Rectal smooth muscle tissue (tissue), 1 donor: ENCODE data around the gene ME3.
A peak's percentile ranks its signal among the peaks of the same experiment; 100 is the strongest.

ENCODE experiments used
- H3K27ac ChIP-seq: one replicate; pipeline ENCODE4 v1.7.0; 2013; ENCODE audit warnings: low read depth, low read length, inconsistent platforms
- H3K27me3 ChIP-seq: one replicate; pipeline ENCODE4 v1.7.0; 2013; ENCODE audit warnings: low read length; ENCODE audit not compliant: control insufficient read depth, insufficient read depth
- H3K36me3 ChIP-seq: one replicate; pipeline ENCODE4 v1.7.0; 2013; ENCODE audit warnings: low read length; ENCODE audit not compliant: control insufficient read depth, insufficient read depth
- H3K4me1 ChIP-seq: one replicate; pipeline ENCODE4 v1.7.0; 2013; ENCODE audit warnings: low read length; ENCODE audit not compliant: control insufficient read depth, insufficient read depth
- H3K4me3 ChIP-seq: one replicate; pipeline ENCODE4 v1.7.0; 2013; ENCODE audit warnings: low read length
- H3K9ac ChIP-seq: one replicate; pipeline ENCODE4 v1.7.0; 2013; ENCODE audit warnings: low read length

ME3 gene

DNA sequence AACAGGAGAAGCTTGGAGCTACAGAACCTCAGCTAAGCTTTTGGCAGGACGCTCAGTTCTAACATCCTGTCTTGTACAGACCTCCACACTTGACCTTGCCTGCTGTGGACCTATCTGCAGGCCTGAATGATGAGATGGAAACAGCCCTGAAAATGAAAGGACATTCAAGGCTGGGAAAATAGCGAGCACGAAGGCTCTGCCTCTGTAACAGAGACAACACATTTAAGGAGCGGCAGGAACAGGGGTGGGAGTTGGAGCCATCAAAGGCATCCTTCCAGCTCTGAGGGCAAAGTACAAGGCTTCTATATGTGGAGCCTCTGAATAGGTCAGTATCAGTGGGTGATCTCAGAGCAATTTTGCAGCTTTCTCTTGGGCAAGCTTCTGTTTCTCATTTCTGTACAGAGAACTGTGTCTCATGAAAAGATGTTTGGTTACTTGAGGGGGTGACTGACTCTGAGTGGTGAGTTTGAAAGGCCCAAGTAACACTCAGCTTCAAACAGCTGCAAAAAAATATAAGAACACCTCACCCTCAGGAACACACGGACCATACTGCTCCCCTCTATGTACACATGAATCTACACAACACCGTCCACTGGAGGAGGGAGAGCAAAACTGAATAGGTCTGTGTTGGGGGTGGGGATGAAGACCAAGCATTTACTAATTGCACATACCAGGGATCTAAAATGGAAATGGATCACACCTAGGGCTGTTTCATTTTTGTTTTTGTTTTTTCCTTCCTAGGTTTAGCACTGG lies 196.1 kb downstream of the ME3 start:
- Histone ChIP-seq H3K36me3 (no peaks in the 10 kb centered on the region), H3K4me1 (no peaks in the 10 kb centered on the region), H3K27ac (no peak overlapping the region), H3K4me3 (peak overlapping the region; percentile 26), H3K9ac (no peak overlapping the region), H3K27me3 (no peaks in the 10 kb centered on the region)

DNA sequence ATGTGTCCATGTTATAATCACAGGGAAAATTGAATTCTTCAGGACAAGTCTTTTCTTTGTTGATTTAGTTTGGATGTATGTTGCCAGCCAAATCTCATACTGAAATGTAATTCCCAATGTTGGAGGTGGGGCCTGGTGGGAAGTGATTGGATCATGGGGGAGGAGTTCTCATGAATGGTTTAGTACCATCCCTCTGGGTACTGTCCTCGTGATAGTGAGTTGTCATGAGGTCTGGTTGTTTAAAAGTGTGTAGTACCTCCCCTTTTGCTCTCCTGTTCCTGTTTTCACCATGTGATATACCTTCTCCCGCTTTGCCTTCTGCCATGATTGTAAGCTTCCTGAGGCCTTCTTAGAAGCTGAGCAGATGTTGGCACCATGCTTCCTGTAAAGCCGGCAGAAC lies 197.4 kb downstream of the ME3 start:
- Histone ChIP-seq H3K27ac (no peak overlapping the region), H3K27me3 (no peaks in the 10 kb centered on the region), H3K9ac (no peak overlapping the region), H3K4me1 (no peaks in the 10 kb centered on the region), H3K4me3 (no peak overlapping the region), H3K36me3 (no peaks in the 10 kb centered on the region)

DNA sequence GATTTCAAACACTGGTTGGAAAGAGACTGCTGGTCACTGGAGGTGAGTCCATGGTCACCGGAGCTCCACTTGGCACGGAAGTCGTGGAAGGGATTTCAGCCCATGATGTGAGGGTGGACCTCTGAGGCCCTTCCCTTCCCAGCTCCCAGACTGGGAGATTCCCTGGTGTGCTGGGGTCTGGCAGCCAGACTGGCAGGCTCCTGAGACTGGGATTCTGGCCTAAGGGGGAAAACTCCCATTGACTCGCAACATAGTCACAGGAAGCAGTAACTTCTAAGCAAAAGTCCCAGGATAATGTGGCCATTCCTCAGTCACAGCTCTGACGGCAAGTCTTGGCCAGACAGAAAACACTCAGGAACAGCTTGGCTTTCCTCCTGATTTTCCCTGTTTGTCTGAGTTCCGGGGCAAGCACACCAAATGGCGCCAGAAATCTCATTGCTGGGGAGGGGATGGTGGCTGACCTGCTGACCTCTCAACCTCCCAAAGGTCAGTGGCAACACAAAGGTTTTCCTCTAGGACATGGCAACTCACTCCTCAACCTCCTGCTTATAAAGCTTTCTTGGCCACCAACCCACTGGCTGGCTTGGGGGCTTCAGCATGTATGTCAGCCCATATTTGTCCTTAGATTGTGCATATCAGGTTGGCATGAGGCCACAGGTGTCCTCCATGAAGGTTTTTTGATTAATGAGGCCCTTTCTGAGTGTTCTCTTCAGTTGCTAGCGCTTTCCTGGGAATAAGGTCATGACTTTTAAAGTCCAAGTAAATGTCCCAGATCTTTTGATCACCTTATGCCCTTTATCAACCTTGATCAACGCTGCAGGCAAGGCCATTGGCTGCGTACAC lies 198.2 kb downstream of the ME3 start:
- no peak overlapping the region for H3K9ac ChIP-seq
- H3K4me1 ChIP-seq, result no peaks in the 10 kb centered on the region
- no peaks in the 10 kb centered on the region for H3K36me3 ChIP-seq
- no peak overlapping the region for H3K4me3 ChIP-seq
- no peak overlapping the region for H3K27ac ChIP-seq
- no peaks in the 10 kb centered on the region for H3K27me3 ChIP-seq

DNA sequence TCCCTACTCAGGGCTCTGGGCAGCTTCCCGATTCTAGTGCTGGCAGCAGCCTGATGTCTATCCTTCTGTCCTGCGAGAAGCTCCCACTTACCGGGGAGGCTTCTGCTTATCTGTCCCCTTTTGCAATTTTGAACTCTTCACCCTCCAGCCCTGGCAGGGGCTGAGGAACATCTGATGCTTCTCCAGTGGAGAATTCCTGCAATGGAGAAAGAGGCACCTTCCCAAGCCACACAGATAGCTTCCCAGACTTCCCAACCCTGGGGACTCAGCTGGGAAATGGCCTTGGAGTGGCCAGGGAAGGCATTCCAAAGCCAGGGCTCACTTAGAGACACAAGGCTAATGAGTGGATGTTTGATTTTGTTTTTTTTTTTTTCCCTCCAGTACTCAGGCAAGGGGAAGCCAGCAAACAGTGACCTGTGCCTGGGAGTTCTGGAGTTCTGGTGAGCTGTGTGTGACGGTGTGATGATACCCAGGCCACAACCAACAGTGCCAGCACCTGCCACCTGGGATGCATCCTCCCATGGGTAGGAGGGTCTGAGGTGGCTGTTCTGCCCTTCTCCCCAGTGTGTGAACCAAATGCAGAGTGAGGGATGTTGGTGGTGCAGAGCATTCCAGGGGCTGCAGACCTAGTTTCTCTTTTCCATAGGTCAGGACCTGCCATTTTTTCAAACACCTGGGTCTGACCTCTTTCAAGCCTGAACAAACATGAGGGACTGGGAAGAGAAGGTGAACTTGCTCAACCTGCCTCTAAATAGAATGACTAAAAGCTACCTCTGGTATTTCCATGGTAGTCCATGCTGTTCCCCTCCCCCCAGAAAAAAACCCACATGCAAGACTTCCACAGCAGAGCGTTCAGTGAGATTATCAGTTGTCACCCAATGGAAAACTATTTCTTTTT lies 202.7 kb downstream of the ME3 start:
- Histone ChIP-seq H3K4me3 (no peak overlapping the region), H3K27me3 (no peaks in the 10 kb centered on the region), H3K9ac (no peak overlapping the region), H3K4me1 (no peaks in the 10 kb centered on the region), H3K36me3 (no peaks in the 10 kb centered on the region), H3K27ac (no peak overlapping the region)

DNA sequence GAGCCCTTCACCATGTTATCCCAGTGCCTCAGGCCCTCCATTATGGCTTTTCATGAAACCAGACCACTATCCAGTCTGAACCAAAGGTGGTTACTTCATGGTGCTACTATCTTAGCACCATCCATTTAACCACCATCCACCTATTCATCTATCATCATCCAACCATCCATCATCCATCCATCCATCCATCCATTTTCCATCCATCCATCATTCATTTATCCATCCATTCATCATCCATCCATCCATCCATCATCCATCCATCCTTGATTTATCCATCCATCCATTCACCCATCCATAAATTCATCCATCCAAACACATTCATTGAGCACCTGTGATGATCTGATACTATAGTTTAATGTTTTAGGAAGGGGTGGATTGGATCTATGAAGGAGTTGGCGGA lies 204.2 kb downstream of the ME3 start:
- Histone ChIP-seq H3K9ac (no peak overlapping the region), H3K27me3 (no peaks in the 10 kb centered on the region), H3K27ac (no peak overlapping the region), H3K4me3 (no peak overlapping the region), H3K4me1 (no peaks in the 10 kb centered on the region), H3K36me3 (no peaks in the 10 kb centered on the region)

DNA sequence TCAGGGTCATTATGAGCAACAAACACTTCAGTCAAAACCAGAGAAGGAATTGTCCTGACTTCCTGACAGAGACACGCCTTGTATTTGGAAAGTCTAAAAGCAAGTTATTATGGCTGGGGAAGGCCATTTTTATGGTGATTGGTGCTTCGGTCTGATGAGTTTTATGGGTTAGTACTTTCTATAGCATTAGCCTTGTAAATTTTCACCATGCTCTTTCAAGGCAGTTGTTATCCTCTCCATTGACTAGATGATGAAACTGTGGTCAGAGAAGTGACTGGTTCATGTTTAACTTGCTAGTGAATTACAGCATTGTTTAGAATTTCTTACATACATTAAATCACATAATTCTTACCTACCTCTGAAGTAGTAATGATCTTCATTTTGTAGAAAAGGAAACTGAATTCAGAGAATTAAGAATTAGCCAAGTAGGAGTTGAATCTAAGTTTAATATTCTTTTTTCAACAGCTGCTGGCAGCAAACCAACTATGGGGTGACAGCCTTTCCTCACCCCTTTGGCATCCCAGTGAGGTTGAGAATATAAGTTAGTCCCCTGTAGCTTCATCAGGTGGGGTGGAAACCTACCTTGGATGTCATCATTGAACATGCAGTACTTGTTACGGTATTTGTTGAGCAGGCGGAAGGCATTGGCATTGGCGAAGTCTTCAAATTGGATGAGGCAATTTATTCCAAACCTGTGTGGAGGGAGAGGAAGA lies 207.8 kb downstream of the ME3 start:
- Histone ChIP-seq H3K4me1 (peaks cover 8% of the 10 kb centered on the region), H3K27ac (no peak overlapping the region), H3K4me3 (no peak overlapping the region), H3K36me3 (no peaks in the 10 kb centered on the region), H3K27me3 (no peaks in the 10 kb centered on the region), H3K9ac (no peak overlapping the region)

DNA sequence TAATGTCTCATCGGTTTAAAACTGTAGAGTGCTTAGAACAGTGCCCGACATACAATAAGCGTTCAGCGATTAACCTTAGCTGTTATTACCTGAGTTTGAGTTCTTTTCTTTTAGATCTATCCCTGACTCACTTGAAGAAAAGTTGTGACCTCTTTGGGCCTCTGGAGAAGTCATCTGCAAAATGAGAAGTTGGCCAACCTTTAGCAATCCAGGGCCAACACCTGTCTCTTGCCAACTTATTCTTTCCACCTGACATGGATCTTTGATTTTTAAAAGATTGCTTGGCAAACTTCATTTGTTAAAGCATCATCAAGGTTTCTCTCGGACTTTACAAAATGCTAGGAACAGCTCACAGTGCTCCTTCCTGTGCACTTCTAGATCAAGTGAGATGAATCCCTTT lies 208.5 kb downstream of the ME3 start:
- Histone ChIP-seq H3K4me3 (no peak overlapping the region), H3K4me1 (peaks cover 12% of the 10 kb centered on the region), H3K36me3 (no peaks in the 10 kb centered on the region), H3K27me3 (no peaks in the 10 kb centered on the region), H3K9ac (no peak overlapping the region), H3K27ac (no peak overlapping the region)

DNA sequence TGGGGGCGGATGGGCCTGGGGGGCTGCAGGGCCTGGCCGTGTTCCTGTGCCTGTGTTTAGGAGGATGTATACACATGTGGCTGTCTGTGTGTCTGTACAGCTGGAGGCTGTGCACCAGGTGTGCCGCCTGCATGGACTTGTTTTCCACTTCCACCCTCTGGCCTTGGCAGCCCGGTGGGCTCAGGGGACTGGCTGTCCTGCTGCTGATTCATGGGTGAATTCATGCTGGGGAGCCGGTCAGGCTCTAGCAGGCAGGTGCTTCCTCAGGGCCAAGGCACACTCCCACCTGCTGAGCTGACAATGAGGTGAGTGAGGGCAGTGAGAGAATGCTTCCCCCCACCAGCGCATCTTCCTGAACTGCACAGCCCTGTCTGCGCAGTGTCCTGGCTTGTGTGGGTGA lies 209.3 kb downstream of the ME3 start:
- Histone ChIP-seq H3K4me1 (peaks cover 12% of the 10 kb centered on the region), H3K4me3 (no peak overlapping the region), H3K27me3 (no peaks in the 10 kb centered on the region), H3K9ac (no peak overlapping the region), H3K27ac (no peak overlapping the region), H3K36me3 (no peaks in the 10 kb centered on the region)

DNA sequence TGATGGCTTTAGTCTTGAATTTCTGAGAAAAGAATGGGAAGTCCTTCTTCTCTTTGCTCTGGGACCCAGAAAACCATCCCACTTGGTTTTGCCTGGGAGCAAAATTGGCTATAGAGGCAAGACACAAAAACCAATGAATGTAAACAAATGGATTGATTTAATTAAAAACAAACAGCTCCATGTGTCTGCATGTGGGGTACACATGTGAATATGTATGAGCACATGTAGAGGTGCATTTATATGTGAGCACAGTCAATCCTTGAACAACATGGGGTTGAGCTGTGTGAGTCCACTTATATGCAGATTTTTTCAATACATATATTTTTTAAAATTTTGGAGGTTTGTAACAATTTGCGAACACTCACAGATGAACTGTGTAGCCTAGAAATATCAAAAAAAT lies 210.5 kb downstream of the ME3 start:
- H3K27ac ChIP-seq, result no peak overlapping the region
- no peak overlapping the region for H3K9ac ChIP-seq

DNA sequence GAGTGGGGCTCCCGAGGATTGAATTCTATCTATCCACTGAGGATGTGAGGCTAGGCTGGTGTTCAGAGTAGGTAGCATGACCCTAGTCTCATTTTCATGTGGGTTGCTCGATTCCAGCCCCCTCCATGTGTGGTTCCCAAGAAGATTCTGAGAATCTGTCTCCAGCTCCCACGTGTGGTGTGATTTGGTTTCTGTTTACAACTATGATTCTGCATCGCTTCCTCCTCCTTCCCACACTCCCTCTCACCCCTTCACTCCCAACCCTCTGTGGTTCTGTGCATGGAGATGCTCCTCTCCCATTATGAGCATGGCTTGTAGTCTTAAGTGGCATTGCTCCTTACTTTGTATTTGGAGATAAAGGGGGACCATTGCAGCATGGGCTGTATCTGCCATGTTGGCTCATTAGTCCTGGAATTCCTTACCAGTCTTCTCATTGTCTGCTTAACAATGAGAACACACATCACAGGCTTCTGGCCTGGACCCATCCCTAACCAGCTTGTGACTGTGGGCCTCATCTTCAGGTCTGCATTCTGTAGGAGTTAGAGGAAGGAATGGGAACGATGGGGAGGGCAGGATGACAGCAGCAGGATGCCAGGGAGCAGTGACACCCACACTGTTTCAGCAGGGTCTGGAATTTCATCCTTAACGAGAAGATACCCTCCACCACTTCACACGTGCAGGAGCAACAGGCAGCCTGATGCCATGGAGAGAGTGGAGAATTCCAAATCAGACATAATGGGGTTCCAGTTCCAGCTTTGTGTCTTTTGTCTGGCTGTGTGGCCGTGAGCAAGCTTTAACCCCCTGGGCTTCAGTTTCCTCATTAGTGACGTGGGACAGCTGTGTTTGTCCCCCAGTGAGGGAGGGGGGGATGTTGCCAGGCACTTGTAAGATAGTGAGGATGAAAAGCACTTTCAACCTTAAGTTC lies 211.7 kb downstream of the ME3 start:
- Histone ChIP-seq H3K4me1 (peaks cover 15% of the 10 kb centered on the region), H3K4me3 (no peak overlapping the region), H3K36me3 (no peaks in the 10 kb centered on the region), H3K27me3 (no peaks in the 10 kb centered on the region), H3K27ac (no peak overlapping the region), H3K9ac (no peak overlapping the region)

More for the DNA sequence above, 210.5 kb downstream of the ME3 start:
- Histone ChIP-seq H3K36me3 (no peaks in the 10 kb centered on the region), H3K4me3 (no peak overlapping the region), H3K4me1 (peaks cover 12% of the 10 kb centered on the region), H3K27me3 (no peaks in the 10 kb centered on the region)
